SK-N-SH treated with all-trans-retinoic acid at 6 μM for 48 hours (cell line): Measurements from ENCODE around the gene FAM184A.

ENCODE experiments used
- ATAC-seq: fragments of 200-7000 bp; cut with Tn5 transposase; 3 replicates; pipeline ENCODE4 v1.9.1; 2020; ENCODE audit warnings: mild to moderate bottlenecking, moderate library complexity
- ARNTL ChIP-seq: fragments of 450-650 bp; formaldehyde crosslinking; IDR thresholded peaks from 2 replicates; pipeline ENCODE4 v1.5.0; 2020; ENCODE audit warnings: low read depth, mild to moderate bottlenecking, moderate library complexity, borderline replicate concordance
- BACH2 ChIP-seq: fragments of 250-450 bp; sonication (Bioruptor Pico); IDR thresholded peaks from 2 replicates; pipeline ENCODE4 v1.9.0; 2021; ENCODE audit warnings: mild to moderate bottlenecking, borderline replicate concordance
- CREB5 ChIP-seq: fragments of 250-450 bp; sonication (Bioruptor Pico); IDR thresholded peaks from 2 replicates; pipeline ENCODE4 v1.5.1; 2020; ENCODE audit warnings: low read depth, mild to moderate bottlenecking, moderate library complexity
- CSDC2 ChIP-seq: fragments of 250-450 bp; sonication (Bioruptor Pico); IDR thresholded peaks from 2 replicates; pipeline ENCODE4 v1.5.0; 2020; ENCODE audit warnings: mild to moderate bottlenecking, moderate library complexity
- CSRNP3 ChIP-seq: fragments of 250-450 bp; sonication (Bioruptor Pico); IDR thresholded peaks from 2 replicates; pipeline ENCODE4 v1.5.1; 2021; ENCODE audit warnings: mild to moderate bottlenecking, moderate library complexity
- ESRRG ChIP-seq: fragments of 250-450 bp; sonication (Bioruptor Pico); IDR thresholded peaks from 2 replicates; pipeline ENCODE4 v1.6.1; 2021; ENCODE audit warnings: mild to moderate bottlenecking
- ISL1 ChIP-seq: fragments of 250-450 bp; sonication (Bioruptor Pico); IDR thresholded peaks from 2 replicates; pipeline ENCODE4 v2.1.2; 2022; ENCODE audit warnings: mild to moderate bottlenecking, moderate library complexity
- PATZ1 ChIP-seq: fragments of 250-450 bp; sonication (Bioruptor Pico); IDR thresholded peaks from 2 replicates; pipeline ENCODE4 v1.8.0; 2020; ENCODE audit warnings: mild to moderate bottlenecking, moderate library complexity, borderline replicate concordance
- POU6F1 ChIP-seq: fragments of 250-450 bp; sonication (Bioruptor Pico); IDR thresholded peaks from 2 replicates; pipeline ENCODE4 v1.8.0; 2021; ENCODE audit warnings: low read depth, mild to moderate bottlenecking, moderate library complexity, borderline replicate concordance
- PPARA ChIP-seq: fragments of 250-450 bp; sonication (Bioruptor Pico); IDR thresholded peaks from 2 replicates; pipeline ENCODE4 v1.5.0; 2020; ENCODE audit warnings: mild to moderate bottlenecking, borderline replicate concordance
- RARB ChIP-seq: fragments of 250-450 bp; sonication (Bioruptor Pico); IDR thresholded peaks from 2 replicates; pipeline ENCODE4 v1.8.0; 2021; ENCODE audit warnings: mild to moderate bottlenecking, moderate library complexity
- SNAI2 ChIP-seq: fragments of 250-450 bp; sonication (Bioruptor Pico); IDR thresholded peaks from 2 replicates; pipeline ENCODE4 v1.5.0; 2020; ENCODE audit warnings: mild to moderate bottlenecking, moderate library complexity
- TCF4 ChIP-seq: fragments of 250-450 bp; sonication (Bioruptor Pico); IDR thresholded peaks from 2 replicates; pipeline ENCODE4 v1.8.0; 2021; ENCODE audit warnings: mild to moderate bottlenecking, moderate library complexity, borderline replicate concordance
- TSHZ2 ChIP-seq: fragments of 250-450 bp; sonication (Bioruptor Pico); IDR thresholded peaks from 2 replicates; pipeline ENCODE4 v1.5.0; 2020; ENCODE audit warnings: mild to moderate bottlenecking, moderate library complexity
- ZFP3 ChIP-seq: fragments of 250-450 bp; sonication (Bioruptor Pico); IDR thresholded peaks from 2 replicates; pipeline ENCODE4 v1.5.0; 2020; ENCODE audit warnings: mild to moderate bottlenecking, moderate library complexity
- ZFP30 ChIP-seq: fragments of 450-650 bp; formaldehyde crosslinking; IDR thresholded peaks from 2 replicates; pipeline ENCODE4 v1.5.0; 2022; ENCODE audit warnings: mild to moderate bottlenecking, moderate library complexity
- ZNF565 ChIP-seq: fragments of 450-650 bp; formaldehyde crosslinking; conservative IDR thresholded peaks from 2 replicates; pipeline ENCODE4 v1.5.0; 2020; ENCODE audit warnings: low read depth, mild to moderate bottlenecking, moderate library complexity
- ZNF70 ChIP-seq: fragments of 450-650 bp; formaldehyde crosslinking; IDR thresholded peaks from 2 replicates; pipeline ENCODE4 v1.5.0; 2020; ENCODE audit warnings: mild to moderate bottlenecking, moderate library complexity
- ZNF8 ChIP-seq: fragments of 450-650 bp; formaldehyde crosslinking; IDR thresholded peaks from 2 replicates; pipeline ENCODE4 v1.5.0; 2020; ENCODE audit warnings: mild to moderate bottlenecking, moderate library complexity

Gene FAM184A

GRCh38 chr6:119063491-119063890 is 15.0 kb downstream of the FAM184A start (continued):
- no peak for TF ChIP-seq POU6F1 (CRISPR knock-in tag)

- TF ChIP-seq ZFP3 (CRISPR knock-in tag) (no peak), ISL1 (CRISPR knock-in tag) (no peak), SNAI2 (no peak), ZNF70 (CRISPR knock-in tag) (no peak), RARB (CRISPR knock-in tag) (no peak), CREB5 (CRISPR knock-in tag) (no peak), ZNF565 (CRISPR knock-in tag) (no peak), PPARA (CRISPR knock-in tag) (no peak), ZFP30 (CRISPR knock-in tag) (no peak), CSRNP3 (CRISPR knock-in tag) (no peak), TCF4 (CRISPR knock-in tag) (no peak), ESRRG (no peak), CSDC2 (CRISPR knock-in tag) (no peak), ZNF8 (CRISPR knock-in tag) (no peak), BACH2 (CRISPR knock-in tag) (no peak)
- ATAC-seq, result no peak
These were observed 17.2 kb downstream of the FAM184A start for GRCh38 chr6:119061215-119061614.

- no peak for TF ChIP-seq TSHZ2 (CRISPR knock-in tag)
- no peak for TF ChIP-seq ARNTL
- no peak for TF ChIP-seq PATZ1 (CRISPR knock-in tag)
- no peak for ATAC-seq
These were observed 18.1 kb downstream of the FAM184A start for GRCh38 chr6:119060255-119060907.

- ATAC-seq, result no peak
These were observed 23.4 kb downstream of the FAM184A start for GRCh38 chr6:119055069-119055468.

More at GRCh38 chr6:119055069-119055468, 23.4 kb downstream of the FAM184A start:
- peak; percentile 73 for TF ChIP-seq ZNF8 (CRISPR knock-in tag)
- no peak for TF ChIP-seq ESRRG
